Measurements from ENCODE around the gene TXNDC9.

DNA sequence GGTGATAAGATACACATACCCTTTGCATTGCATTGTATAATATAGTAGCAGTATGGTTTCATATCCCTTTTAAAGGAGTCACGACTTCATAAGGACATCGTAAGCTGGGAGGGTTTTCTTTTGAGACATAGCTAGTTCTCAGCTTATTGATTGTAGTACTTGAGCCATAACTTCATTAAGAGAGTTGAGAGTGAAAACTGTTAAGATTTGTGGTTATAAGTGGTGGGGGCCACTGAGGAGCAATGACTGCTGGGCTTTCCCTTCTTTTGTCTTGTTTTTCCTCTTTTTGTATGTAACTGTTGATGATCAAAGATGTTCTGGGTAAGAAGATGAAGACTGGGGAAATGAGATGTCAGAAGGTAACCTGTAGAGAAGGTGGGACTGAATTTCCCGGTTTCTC is 12.0 kb upstream of the TXNDC9 start:
- no peak for TF ChIP-seq POLR2A (IDR thresholded peaks at IDR 0.05; ENCODE audit: low read length)
- no peak for TF ChIP-seq GATA1 (IDR thresholded peaks at IDR 0.05; ENCODE audit: low read depth, low read length)

Data from erythroblast (primary cell).